ENCODE data around the gene CDH4. TPM values are rescaled to one million over a fixed set of nuclear protein-coding genes. Genes with fewer than 3 reads are reported as not detected.

Gene CDH4
- total and polyA plus RNA-seq, 9 of the 15 experiments (the other 6 are each of a cell fraction or from before 2014, with no cell fraction given), result 0.04 TPM; not detected in 8

- TF ChIP-seq ZNF778 (CRISPR knock-in tag; IDR thresholded peaks at IDR 0.05) (no peak), TRIM25 (IDR thresholded peaks at IDR 0.05; ENCODE audit: borderline replicate concordance) (no peak), MXD1 (CRISPR knock-in tag; IDR thresholded peaks at IDR 0.05; ENCODE audit: borderline replicate concordance, poor library complexity, severe bottlenecking) (no peak), RBM39 (optimal IDR thresholded peaks at IDR 0.05; ENCODE audit: low read depth, low read length) (no peak), U2AF2 (optimal IDR thresholded peaks at IDR 0.05; ENCODE audit: low read depth, low read length) (no peak)
Observed at GRCh38 chr20:61683721-61684120, 431.7 kb downstream of the CDH4 start (continued).

GRCh38 chr20:61684136-61684535, 432.1 kb downstream of the CDH4 start:
- DNase-seq (ENCODE audit: extremely low read depth in 1 of 4, low spot score in 3 of 4) (no peak), FAIRE-seq (no peak), ATAC-seq (no peak)
- in situ Hi-C loops (cut with MboI) (no loop called here), intact Hi-C loops (cut with micrococcal nuclease) (no loop called here)
- no peaks in the 10 kb centered on the region for H3K9me1 ChIP-seq (ENCODE audit: control insufficient read depth, insufficient read depth, low read length)
- no peaks in the 10 kb centered on the region for H3K79me2 ChIP-seq (ENCODE audit: control insufficient read depth, insufficient read depth, low read length)
- no peaks in the 10 kb centered on the region for H3K36me3 ChIP-seq (ENCODE audit: control insufficient read depth, insufficient read depth, low read length)
- POLR2A ChIA-PET, result interaction anchor here (0.6 kb wide), 2 partner anchors 36 to 107 kb away, joined by 3 read pairs; no protein-coding TSS in a partner anchor
- TF ChIP-seq CHCHD3 (CRISPR knock-in tag; IDR thresholded peaks at IDR 0.05), result no peak
- no peak for TF ChIP-seq MAZ (CRISPR knock-in tag; conservative IDR thresholded peaks at IDR 0.05 in 1 of 2, IDR thresholded peaks at IDR 0.05 in 1 of 2)
- TF ChIP-seq CBX5 (IDR thresholded peaks at IDR 0.05; ENCODE audit: borderline replicate concordance, low read depth), result no peak
- TF ChIP-seq RBM14 (IDR thresholded peaks at IDR 0.05; ENCODE audit: borderline replicate concordance, insufficient read depth, low read depth, low read length), result no peak
- no peak for TF ChIP-seq POLR3A (IDR thresholded peaks at IDR 0.05; ENCODE audit: borderline replicate concordance, extremely low read depth, insufficient read depth, insufficient read length)
- TF ChIP-seq NR1H2 (CRISPR knock-in tag; IDR thresholded peaks at IDR 0.05), result no peak
- TF ChIP-seq E2F4 (CRISPR knock-in tag; IDR thresholded peaks at IDR 0.05; ENCODE audit: low read depth), result no peak
- TF ChIP-seq ZSCAN32 (CRISPR knock-in tag; IDR thresholded peaks at IDR 0.05), result no peak
- TF ChIP-seq, protein P1, sequence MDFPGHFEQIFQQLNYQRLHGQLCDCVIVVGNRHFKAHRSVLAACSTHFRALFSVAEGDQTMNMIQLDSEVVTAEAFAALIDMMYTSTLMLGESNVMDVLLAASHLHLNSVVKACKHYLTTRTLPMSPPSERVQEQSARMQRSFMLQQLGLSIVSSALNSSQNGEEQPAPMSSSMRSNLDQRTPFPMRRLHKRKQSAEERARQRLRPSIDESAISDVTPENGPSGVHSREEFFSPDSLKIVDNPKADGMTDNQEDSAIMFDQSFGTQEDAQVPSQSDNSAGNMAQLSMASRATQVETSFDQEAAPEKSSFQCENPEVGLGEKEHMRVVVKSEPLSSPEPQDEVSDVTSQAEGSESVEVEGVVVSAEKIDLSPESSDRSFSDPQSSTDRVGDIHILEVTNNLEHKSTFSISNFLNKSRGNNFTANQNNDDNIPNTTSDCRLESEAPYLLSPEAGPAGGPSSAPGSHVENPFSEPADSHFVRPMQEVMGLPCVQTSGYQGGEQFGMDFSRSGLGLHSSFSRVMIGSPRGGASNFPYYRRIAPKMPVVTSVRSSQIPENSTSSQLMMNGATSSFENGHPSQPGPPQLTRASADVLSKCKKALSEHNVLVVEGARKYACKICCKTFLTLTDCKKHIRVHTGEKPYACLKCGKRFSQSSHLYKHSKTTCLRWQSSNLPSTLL (IDR thresholded peaks at IDR 0.05), result no peak
- no peak for TF ChIP-seq NCOA6 (IDR thresholded peaks at IDR 0.05)
- no peak for TF ChIP-seq IRF2 (CRISPR knock-in tag; IDR thresholded peaks at IDR 0.05)
- TF ChIP-seq MECOM (CRISPR knock-in tag; IDR thresholded peaks at IDR 0.05), result no peak
- H3K4me3 ChIP-seq, result no peak overlapping the region
- H3K4me2 ChIP-seq (ENCODE audit: insufficient read depth, low read length), result no peak overlapping the region
- no peaks in the 10 kb centered on the region for H4K20me1 ChIP-seq (replicated peaks; ENCODE audit: control insufficient read depth, insufficient read depth, low read length)
- H2AFZ ChIP-seq (ENCODE audit: low read depth, low read length), result no peak overlapping the region
- no TSS peak for BruUV-seq (replicated peaks)
- H3K27me3 ChIP-seq (ENCODE audit: control insufficient read depth in 2 of 2, insufficient read depth in 2 of 2, low read length in 2 of 2), result peaks cover 16 to 44% of the 10 kb centered on the region in 2 experiments; a peak in 4 of 5 replicates
- no peaks in the 10 kb centered on the region for H3K4me1 ChIP-seq (replicated peaks in 1 of 2; ENCODE audit: control insufficient read depth in 2 of 2, insufficient read depth in 2 of 2, low read length in 2 of 2)
- no peak overlapping the region for H3K27ac ChIP-seq (ENCODE audit: extremely low read depth, low read depth, low read length)
- no peaks in the 10 kb centered on the region; the same call in 1 of the 2 replicates for H3K9me3 ChIP-seq (replicated peaks; ENCODE audit: control insufficient read depth, insufficient read depth, low read depth, low read length)
- CTCF ChIA-PET (ENCODE audit: low intra/inter-chr PET ratio), result no interaction called here
- under 1% methylated on average over 13 of the region's 13 CpGs for WGBS (ENCODE audit: insufficient coverage, low coverage, missing lambda C conversion rate)
- H3K9ac ChIP-seq (ENCODE audit: insufficient read depth in 1 of 2, low read depth in 2 of 2, low read length in 2 of 2), result no peak overlapping the region
